ENCODE measurements around the gene TCAIM.

Gene TCAIM

DNA sequence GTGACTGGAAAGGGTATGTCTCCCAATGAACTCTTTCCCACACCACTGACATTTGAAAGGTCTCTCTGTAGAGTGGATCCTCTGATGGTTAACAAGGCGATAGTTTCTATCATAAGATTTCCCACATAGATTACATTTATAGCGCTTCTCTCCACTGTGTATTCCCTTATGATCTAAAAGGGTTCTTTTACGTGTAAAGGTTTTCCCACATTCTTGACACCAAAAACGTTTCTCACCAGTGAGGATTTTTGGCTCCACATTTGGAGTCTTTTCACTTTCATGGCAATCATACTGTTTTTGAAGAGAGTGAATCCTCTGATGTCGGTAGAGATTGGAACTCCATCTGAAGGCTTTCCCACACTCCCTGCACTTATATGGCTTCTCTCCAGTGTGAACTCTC, 108.4 kb downstream of the TCAIM start:
- H3K4me3 ChIP-seq (ENCODE audit: low read length) = no peak overlapping the region
- no peaks in the 10 kb centered on the region for H3K27me3 ChIP-seq (ENCODE audit: insufficient read depth, low read length)
- peaks cover 85% of the 10 kb centered on the region for H3K36me3 ChIP-seq (ENCODE audit: insufficient read depth, low read length)
- peaks cover 6% of the 10 kb centered on the region for H3K9me3 ChIP-seq (ENCODE audit: insufficient read depth, low read depth, low read length)
- no peak overlapping the region for H3K9ac ChIP-seq (ENCODE audit: low read depth, low read length)
- WGBS = 95% methylated on average over 5 of the region's 5 CpGs
- H3K27ac ChIP-seq (ENCODE audit: low read depth, low read length) = no peak overlapping the region
- no peaks in the 10 kb centered on the region for H3K4me1 ChIP-seq (ENCODE audit: insufficient read depth, low read length)

DNA sequence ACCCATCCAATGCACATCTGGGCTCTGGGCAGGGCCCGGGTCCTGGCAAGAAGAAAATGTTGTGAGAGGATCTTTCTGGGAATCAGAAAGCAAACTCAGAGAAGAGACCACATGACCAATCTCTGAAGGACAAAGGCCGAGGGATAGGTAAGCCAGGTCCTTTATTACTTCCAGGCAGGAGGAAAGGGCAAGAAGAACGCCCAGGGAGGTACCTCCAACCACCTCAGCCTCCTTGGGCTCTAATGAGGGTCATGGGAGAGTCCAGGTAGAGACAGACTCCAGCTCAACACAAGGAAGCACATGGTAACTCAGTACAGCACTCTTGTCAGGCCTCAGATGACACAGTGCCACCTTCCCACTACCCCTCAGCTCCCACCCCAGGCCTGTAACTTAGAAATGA, 112.9 kb downstream of the TCAIM start:
- H3K9ac ChIP-seq (ENCODE audit: low read depth, low read length) = no peak overlapping the region
- 88% methylated on average over 3 of the region's 3 CpGs for WGBS
- no peaks in the 10 kb centered on the region for H3K4me1 ChIP-seq (ENCODE audit: insufficient read depth, low read length)
- H3K4me3 ChIP-seq (ENCODE audit: low read length) = no peak overlapping the region
- peaks cover 6% of the 10 kb centered on the region for H3K9me3 ChIP-seq (ENCODE audit: insufficient read depth, low read depth, low read length)
- no peak overlapping the region for H3K27ac ChIP-seq (ENCODE audit: low read depth, low read length)
- no peaks in the 10 kb centered on the region for H3K27me3 ChIP-seq (ENCODE audit: insufficient read depth, low read length)
- peaks cover 92% of the 10 kb centered on the region for H3K36me3 ChIP-seq (ENCODE audit: insufficient read depth, low read length)

DNA sequence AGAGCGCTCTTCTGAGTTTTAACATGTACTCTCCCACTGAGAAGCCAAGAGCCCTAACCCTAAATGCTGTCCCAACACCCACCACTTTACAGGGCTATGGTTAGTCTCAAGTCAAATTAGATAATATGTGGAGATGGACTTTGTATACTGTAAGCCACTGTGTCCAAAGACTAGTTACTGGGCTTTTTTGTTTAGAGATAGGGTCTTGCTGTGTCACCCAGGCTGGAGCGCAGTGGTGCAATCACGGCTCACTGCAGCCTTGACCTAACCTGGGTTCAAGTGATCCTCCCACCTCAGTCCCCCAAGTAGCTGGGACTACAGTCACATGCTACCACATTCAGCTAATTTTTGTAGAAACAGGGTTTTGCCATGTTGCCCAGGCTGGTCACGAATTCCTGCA, 115.7 kb downstream of the TCAIM start:
- H3K27me3 ChIP-seq (ENCODE audit: insufficient read depth, low read length) = no peaks in the 10 kb centered on the region
- H3K4me1 ChIP-seq (ENCODE audit: insufficient read depth, low read length) = no peaks in the 10 kb centered on the region
- no peak overlapping the region for H3K4me3 ChIP-seq (ENCODE audit: low read length)
- no peak overlapping the region for H3K27ac ChIP-seq (ENCODE audit: low read depth, low read length)
- no peaks in the 10 kb centered on the region for H3K9me3 ChIP-seq (ENCODE audit: insufficient read depth, low read depth, low read length)
- WGBS = 94% methylated on average over 3 of the region's 4 CpGs
- peaks cover 87% of the 10 kb centered on the region for H3K36me3 ChIP-seq (ENCODE audit: insufficient read depth, low read length)
- no peak overlapping the region for H3K9ac ChIP-seq (ENCODE audit: low read depth, low read length)

DNA sequence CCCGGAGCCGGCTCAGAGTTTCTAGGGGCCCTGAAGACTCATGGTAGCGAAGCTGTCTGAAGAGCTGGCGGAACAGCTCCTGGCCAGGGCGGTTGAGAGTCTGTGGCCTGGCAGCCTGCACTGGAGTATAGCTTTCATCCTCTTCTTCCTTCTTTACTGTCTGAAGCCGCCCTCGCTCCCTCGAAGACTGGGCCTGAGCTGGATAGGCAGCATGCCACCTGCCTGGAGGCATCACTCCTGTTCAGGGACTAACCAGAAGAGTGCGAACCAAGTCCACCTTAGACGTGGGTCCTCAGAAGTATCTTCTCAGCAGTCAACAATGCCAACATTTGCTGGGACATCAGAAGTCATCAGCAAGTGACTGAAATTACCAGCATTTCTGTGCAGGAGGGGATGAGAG, 116.8 kb downstream of the TCAIM start:
- peaks cover 81% of the 10 kb centered on the region for H3K36me3 ChIP-seq (ENCODE audit: insufficient read depth, low read length)
- no peaks in the 10 kb centered on the region for H3K4me1 ChIP-seq (ENCODE audit: insufficient read depth, low read length)
- H3K27me3 ChIP-seq (ENCODE audit: insufficient read depth, low read length) = no peaks in the 10 kb centered on the region
- H3K4me3 ChIP-seq (ENCODE audit: low read length) = no peak overlapping the region
- peaks cover 7% of the 10 kb centered on the region; the same call in 1 of the 2 replicates for H3K9me3 ChIP-seq (ENCODE audit: insufficient read depth, low read depth, low read length)
- no peak overlapping the region for H3K27ac ChIP-seq (ENCODE audit: low read depth, low read length)
- no peak overlapping the region for H3K9ac ChIP-seq (ENCODE audit: low read depth, low read length)
- WGBS = 96% methylated on average over 10 of the region's 10 CpGs
